GM18499 (cell line): ENCODE results near the gene CAMTA1.

ENCODE experiments used
- ATAC-seq: cut with Tn5 transposase; IDR thresholded peaks from one replicate; pipeline ENCODE4 v1.9.1; 2021; ENCODE audit warnings: moderate number of reproducible peaks; ENCODE audit not compliant: insufficient read depth, unreplicated experiment

CAMTA1 gene

GRCh38 chr1:7558921-7559869 is 773.9 kb downstream of the CAMTA1 start:
- ATAC-seq: no peak

DNA sequence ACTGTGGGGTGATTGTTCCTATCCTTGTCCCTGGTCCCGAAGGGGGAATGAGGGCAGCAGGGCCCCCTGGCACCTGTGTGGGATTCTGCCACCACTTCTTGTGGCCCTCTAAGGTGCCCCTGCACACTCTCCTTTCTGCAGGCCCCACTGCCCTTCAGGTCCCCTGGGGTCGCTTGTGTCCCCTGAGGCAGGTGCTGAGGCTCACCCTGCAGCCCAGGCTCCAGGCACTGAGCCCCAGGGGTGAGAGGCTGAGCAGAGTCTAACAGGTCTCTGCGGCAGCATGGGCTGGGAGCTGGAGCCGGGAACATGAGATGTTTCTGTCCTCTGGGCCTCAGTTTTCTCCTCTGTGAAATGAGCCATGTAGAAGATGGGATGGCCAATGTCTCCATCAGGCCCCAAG is 774.9 kb downstream of the CAMTA1 start:
- ATAC-seq: no peak

GRCh38 chr1:7560601-7561181 is 775.4 kb downstream of the CAMTA1 start:
- ATAC-seq: no peak

GRCh38 chr1:7561331-7561921 is 776.2 kb downstream of the CAMTA1 start:
- ATAC-seq: no peak

DNA sequence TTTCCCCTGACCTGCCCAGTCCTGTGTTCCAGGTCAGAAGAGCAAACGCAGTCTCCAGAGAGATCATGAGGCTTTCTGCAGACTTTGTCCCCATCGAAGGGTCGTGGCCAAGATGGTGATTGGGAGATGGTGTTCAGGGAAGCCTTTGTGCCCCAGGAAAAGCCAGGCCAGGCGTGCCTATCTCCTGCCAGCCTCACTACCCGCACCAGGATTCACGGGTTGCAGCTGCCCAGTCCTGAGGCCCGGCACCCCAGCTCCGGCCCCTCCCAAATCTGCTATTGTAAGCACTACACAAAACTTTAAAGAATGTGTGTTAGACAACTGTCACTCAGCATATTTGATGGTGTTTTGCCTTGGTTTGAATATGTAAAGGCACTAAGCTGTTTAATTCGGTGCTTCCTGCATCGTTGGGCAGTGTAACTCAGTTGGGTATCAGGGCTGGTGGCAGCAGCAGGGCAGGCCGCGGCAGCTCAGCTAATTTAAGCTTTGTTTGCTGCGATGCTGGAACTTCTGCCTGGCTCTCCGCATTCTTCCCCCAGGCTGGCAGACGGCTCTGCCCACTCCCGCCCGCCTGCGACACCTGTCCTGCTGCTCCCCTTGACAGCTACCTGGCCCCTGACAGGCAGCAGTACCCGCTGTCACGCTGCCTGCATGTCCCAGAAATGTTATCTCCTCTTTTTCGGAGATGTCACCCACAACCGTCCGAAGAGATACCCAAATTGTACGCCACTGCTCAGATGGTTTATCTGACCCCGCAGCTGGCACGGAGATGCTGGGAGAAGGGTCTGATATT is 776.9 kb downstream of the CAMTA1 start:
- no peak for ATAC-seq

DNA sequence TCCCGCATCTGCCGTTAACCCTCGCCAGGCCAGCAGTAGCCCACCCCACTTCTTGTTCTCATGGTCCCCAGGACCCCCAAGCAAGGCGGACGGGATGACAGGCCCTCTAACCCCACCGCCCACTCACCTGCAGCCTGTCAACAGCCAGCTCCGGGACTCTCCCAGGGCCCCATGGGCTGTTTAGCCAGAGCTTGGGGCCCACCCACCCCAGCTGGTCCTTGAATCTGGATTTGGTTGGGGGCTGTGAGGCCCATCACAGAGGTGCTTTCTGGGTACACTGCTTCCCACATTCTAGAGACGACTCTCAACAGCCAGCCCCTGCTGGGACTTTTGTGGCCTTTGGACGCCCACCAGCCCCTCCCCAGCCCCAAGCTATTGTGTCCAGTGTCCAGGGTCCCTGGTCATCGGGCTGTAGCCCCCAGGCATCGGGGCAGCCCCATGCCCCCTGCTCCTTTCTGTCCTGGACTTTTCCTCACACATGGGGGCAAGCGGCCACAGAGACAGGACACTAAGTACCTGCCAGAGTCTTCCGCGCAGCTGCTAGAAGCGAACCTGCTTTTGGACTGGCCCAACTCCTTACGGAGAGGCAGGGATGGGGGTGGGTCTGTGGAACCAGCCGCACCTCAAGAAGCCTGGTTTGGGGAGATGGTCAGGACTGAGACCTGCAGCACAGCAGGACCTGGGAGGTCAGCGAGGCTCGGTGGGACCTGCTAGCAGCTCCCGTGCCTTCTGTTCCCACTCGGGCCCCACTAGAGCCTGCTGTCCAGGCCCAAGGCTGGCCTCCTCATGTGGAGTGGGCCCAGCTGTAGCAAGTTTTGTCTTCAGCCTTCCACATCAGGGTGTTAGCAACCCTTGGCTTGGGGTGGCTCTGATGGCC is 777.7 kb downstream of the CAMTA1 start:
- no peak for ATAC-seq

DNA sequence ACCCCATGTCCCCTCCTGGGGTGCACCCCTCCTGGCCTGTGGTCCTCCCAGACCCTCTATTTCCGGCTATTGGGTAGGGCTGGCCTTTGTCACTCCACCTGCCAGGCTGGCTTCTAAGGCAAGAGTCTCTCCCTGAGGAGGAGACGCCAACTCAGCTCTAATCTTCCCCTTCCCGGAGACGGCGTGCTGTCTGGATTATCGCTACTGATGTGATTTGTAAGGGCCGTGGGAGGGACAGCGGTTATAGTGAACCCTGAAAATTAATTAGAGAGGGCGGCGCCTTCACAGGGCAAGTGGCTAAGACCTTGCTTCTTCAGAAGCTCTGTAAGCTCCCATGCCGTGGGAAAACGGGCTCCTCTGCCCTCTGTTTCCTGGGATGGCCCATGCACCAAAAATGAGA is 778.9 kb downstream of the CAMTA1 start:
- ATAC-seq: no peak

- no peak for ATAC-seq
These were observed 780.0 kb downstream of the CAMTA1 start for GRCh38 chr1:7565099-7565750.

DNA sequence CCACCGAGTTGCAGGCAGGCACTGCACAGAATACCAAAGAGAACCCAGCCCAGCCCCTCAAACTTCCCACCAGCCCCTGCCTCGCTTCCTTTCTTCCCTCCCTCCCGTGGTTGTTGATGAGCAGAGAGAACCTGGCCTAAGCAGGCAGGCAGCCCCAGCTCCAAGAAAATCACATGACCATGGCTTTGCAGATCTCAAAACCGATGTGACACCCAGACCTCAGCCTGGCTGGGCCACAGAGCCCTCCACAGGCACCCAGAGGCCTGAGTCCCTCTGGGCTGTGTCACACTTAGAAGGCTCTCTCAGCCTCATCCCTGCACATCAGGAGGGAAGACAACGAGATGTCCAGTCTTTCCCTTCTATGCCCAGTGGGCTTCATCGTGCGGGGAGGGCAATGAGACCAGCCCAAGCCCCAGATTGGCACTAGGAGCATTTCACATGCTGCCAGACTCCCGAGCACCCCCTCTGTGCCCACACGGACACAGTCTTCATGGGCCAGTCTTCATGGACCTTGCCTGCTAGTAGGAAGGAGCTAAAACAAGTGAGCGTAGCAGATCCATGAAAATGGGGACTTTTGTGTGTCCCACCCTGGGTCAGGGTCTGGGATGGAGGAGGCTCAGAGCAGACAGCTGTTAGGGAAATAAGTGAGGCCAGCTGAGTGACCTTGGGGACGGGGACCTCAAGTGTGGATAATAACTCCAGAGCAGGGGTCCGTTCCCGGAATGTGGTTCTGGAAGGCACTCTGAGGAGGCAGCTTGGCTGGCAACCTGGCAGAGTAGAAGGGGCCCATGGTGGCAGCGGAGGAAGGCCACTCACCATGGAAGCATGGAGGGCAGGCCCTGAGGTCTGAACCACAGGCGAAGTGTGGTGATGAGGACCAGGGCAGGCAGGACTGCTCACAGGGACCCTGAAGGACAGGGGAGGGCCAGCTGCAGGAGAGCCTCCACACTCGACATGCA is 781.4 kb downstream of the CAMTA1 start:
- no peak for ATAC-seq

DNA sequence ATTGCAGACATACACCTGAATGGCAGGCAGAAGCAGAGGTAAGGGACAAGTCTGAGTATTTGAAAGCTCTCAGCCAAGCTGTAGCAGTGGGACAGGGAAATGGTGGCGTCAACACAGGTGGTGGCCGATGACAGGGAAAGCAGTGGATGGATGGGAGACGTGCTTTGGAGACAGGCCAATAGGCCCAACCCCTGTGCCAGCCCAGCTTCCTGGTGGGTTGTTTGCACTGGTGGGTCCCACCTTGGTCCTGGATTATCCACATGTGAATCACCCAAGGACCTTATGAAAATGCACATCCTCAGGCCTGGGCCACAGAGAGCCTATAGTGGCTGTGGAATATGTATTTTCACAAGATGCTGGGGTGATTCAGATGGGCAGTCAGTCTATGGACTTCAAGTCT is 782.1 kb downstream of the CAMTA1 start:
- no peak for ATAC-seq

- ATAC-seq: no peak
These were observed 782.8 kb downstream of the CAMTA1 start for GRCh38 chr1:7568053-7568452.

GRCh38 chr1:7568901-7569524 is 783.8 kb downstream of the CAMTA1 start:
- no peak for ATAC-seq

- ATAC-seq: no peak
These were observed 785.1 kb downstream of the CAMTA1 start for GRCh38 chr1:7570311-7570710.

GRCh38 chr1:7572654-7573152 is 787.4 kb downstream of the CAMTA1 start:
- ATAC-seq: no peak

GRCh38 chr1:7573481-7573880 is 788.2 kb downstream of the CAMTA1 start:
- ATAC-seq: no peak

- no peak for ATAC-seq
These were observed 789.1 kb downstream of the CAMTA1 start for GRCh38 chr1:7574121-7575040.
